Fibroblast of pulmonary artery (primary cell): ENCODE results near the gene UPF1.

Experiments used
- DNase-seq: peaks from one replicate; pipeline ENCODE4 v3.0.0-alpha.2; 2010; ENCODE audit warnings: low read depth
- H3K4me3 ChIP-seq: replicated peaks from 2 replicates; pipeline ENCODE4 v1.5.1; 2011; ENCODE audit warnings: low read depth, mild to moderate bottlenecking, control low read depth, low read length, moderate library complexity
- TF ChIP-seq, protein P1 (sequence below): IDR thresholded peaks from 2 replicates; pipeline ENCODE4 v1.5.1; 2011; ENCODE audit warnings: mild to moderate bottlenecking, control low read depth, low read length, inconsistent platforms; ENCODE audit errors: missing control alignments

UPF1 gene

GRCh38 chr19:18799389-18799970, 32.3 kb upstream of the UPF1 start:
- H3K4me3 ChIP-seq, result no peak overlapping the region
- TF ChIP-seq, protein P1, sequence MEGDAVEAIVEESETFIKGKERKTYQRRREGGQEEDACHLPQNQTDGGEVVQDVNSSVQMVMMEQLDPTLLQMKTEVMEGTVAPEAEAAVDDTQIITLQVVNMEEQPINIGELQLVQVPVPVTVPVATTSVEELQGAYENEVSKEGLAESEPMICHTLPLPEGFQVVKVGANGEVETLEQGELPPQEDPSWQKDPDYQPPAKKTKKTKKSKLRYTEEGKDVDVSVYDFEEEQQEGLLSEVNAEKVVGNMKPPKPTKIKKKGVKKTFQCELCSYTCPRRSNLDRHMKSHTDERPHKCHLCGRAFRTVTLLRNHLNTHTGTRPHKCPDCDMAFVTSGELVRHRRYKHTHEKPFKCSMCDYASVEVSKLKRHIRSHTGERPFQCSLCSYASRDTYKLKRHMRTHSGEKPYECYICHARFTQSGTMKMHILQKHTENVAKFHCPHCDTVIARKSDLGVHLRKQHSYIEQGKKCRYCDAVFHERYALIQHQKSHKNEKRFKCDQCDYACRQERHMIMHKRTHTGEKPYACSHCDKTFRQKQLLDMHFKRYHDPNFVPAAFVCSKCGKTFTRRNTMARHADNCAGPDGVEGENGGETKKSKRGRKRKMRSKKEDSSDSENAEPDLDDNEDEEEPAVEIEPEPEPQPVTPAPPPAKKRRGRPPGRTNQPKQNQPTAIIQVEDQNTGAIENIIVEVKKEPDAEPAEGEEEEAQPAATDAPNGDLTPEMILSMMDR, result no peak
- no peak for DNase-seq

GRCh38 chr19:18800079-18800478, 31.7 kb upstream of the UPF1 start:
- H3K4me3 ChIP-seq, result no peak overlapping the region
- no peak for DNase-seq
- TF ChIP-seq, protein P1, result no peak

DNA sequence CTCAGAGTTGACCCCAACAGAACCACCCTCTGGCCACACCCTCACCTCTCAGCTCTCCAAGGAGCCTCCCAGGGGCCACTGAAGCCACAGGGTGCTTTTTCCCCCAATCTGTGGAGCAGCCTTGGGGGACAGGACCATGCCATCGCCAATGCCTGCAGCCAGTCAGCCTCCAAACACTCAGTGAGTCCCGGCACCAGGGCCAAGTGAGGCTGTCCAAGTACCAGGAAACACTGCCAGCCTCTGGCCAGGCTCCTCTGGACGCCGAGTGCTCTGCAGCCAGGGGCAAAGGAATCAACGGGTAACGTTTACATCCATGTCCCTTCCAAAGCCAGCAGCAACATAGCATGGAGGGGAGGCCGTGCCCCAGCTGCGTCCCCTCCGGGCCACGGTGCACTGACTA, 31.1 kb upstream of the UPF1 start:
- H3K4me3 ChIP-seq, result no peak overlapping the region
- no peak for DNase-seq
- TF ChIP-seq, protein P1, result no peak

DNA sequence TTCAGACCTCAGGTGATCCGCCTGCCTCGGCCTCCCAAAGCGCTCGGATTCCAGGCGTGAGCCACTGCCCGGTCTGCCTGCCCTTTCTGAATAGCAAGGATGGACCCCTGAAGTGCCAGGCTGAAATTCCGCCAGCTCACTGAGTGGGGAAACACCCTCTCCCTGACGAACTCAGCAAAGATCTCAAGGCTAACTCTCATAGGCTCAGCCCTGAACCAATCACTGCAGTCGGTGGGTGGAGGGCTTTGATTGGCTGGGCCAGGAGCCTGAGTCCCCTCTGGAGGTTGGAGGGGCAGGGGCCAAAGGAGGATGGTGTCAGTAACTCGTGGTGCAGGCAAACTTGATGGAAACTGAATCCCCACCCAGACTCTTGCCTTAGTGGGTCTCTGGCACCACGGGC, 29.4 kb upstream of the UPF1 start:
- TF ChIP-seq, protein P1, result no peak
- H3K4me3 ChIP-seq, result no peak overlapping the region
- no peak for DNase-seq

DNA sequence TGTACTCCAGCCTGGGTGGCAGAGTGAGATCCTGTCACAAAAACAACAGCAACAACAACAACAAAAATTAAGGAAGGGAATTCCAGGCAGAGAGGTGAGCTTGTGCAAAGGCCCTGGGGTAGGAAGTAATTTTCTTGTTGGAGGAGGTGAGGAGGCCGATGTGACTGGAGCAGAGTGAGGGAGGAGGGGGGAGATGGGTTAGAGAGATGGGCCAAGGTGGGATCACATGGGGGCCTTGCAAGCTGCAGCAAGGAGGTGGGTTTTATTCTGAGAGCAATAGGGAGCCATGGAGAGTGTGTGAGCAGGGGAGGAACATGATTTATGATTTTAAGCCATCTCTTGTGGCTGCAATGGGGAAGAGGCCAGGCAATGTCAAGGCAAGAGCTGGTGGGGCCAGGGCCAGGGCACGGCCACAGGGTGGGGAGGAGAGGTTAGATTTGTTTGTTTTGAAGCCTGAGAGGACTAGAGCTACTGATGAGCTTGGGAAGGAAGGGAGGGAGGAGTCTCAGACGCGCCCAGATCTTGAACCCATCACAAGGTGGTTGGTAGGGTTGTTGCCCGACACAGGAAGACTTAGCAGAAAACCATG, 28.1 kb upstream of the UPF1 start:
- DNase-seq, result no peak
- TF ChIP-seq, protein P1, result no peak
- no peak overlapping the region for H3K4me3 ChIP-seq

- TF ChIP-seq, protein P1, result no peak
- DNase-seq, result no peak
- no peak overlapping the region for H3K4me3 ChIP-seq
Observed at GRCh38 chr19:18804139-18804601, 27.6 kb upstream of the UPF1 start.

DNA sequence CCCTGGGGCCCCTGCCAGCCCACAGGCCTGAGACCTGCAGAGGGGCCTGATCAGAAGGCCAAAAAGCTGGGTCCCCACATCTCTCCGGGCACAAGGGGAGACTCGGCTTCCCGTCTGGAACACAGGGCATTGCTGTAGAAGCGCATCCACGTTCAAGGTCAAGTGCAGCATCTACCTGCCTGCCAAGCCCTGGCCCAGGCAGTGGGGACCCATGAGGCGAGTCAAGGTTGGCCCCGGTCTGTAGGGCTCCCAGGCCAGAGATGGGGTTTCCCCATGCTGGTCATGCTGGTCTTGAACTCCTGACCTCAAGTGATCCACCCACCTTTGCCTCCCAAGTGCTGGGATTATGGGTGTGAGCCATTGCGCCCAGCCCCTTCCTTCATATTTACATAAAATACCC, 27.1 kb upstream of the UPF1 start:
- DNase-seq, result no peak
- TF ChIP-seq, protein P1, result no peak
- no peak overlapping the region for H3K4me3 ChIP-seq
